ENCODE measurements around the gene ACOT9. TPM values are rescaled to one million over a fixed set of nuclear protein-coding genes. Genes with fewer than 3 reads are reported as not detected.
"Not testable (repeated sequence)": the region's sequence is repeated elsewhere in the genome, so short reads cannot be mapped to it uniquely, and the experiment has no call there.

Gene ACOT9
- total RNA-seq, 1 experiment from 2014 or later: 47.0 TPM

GRCh38 chrX:23776363-23776762 is 33.3 kb upstream of the ACOT9 start:
- Histone ChIP-seq H3K9me3 (ENCODE audit: insufficient read depth, low read depth) (no peaks in the 10 kb centered on the region), H3F3A (ENCODE audit: insufficient read depth, low read depth) (peaks cover 18% of the 10 kb centered on the region), H3K27me3 (ENCODE audit: insufficient read depth, low read depth) (no peaks in the 10 kb centered on the region), H4K20me1 (ENCODE audit: insufficient read depth) (no peaks in the 10 kb centered on the region), H3K36me3 (ENCODE audit: low read depth) (no peaks in the 10 kb centered on the region), H3K27ac (no peak overlapping the region), H3K4me1 (replicated peaks; ENCODE audit: insufficient read depth) (peaks cover 18% of the 10 kb centered on the region), H2AFZ (no peak overlapping the region), H3K79me2 (ENCODE audit: low read depth) (no peaks in the 10 kb centered on the region), H3K9me2 (ENCODE audit: insufficient read depth) (no peaks in the 10 kb centered on the region), H3K4me2 (no peak overlapping the region), H3K4me3 (no peak overlapping the region)
- no TSS peak for BruUV-seq (replicated peaks)
- DNase-seq: no peak
- POLR2A ChIA-PET (ENCODE audit: unreplicated experiment): no interaction called here
- TF ChIP-seq, protein P1, sequence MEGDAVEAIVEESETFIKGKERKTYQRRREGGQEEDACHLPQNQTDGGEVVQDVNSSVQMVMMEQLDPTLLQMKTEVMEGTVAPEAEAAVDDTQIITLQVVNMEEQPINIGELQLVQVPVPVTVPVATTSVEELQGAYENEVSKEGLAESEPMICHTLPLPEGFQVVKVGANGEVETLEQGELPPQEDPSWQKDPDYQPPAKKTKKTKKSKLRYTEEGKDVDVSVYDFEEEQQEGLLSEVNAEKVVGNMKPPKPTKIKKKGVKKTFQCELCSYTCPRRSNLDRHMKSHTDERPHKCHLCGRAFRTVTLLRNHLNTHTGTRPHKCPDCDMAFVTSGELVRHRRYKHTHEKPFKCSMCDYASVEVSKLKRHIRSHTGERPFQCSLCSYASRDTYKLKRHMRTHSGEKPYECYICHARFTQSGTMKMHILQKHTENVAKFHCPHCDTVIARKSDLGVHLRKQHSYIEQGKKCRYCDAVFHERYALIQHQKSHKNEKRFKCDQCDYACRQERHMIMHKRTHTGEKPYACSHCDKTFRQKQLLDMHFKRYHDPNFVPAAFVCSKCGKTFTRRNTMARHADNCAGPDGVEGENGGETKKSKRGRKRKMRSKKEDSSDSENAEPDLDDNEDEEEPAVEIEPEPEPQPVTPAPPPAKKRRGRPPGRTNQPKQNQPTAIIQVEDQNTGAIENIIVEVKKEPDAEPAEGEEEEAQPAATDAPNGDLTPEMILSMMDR (conservative IDR thresholded peaks at IDR 0.05): no peak
- TF ChIP-seq EZH2 (IDR thresholded peaks at IDR 0.05; ENCODE audit: low read depth): no peak
- intact Hi-C loops (cut with micrococcal nuclease; ENCODE audit: unreplicated experiment): no loop called here
- CTCF ChIA-PET: no interaction called here

- no peak for TF ChIP-seq EZH2 (IDR thresholded peaks at IDR 0.05; ENCODE audit: low read depth)
- TF ChIP-seq, protein P1 (conservative IDR thresholded peaks at IDR 0.05): no peak
- Histone ChIP-seq H3K4me3 (no peak overlapping the region), H3K27me3 (ENCODE audit: insufficient read depth, low read depth) (no peaks in the 10 kb centered on the region), H2AFZ (no peak overlapping the region), H3F3A (ENCODE audit: insufficient read depth, low read depth) (peaks cover 1% of the 10 kb centered on the region; the same call in 1 of the 2 replicates), H3K4me2 (no peak overlapping the region), H3K9me2 (ENCODE audit: insufficient read depth) (no peaks in the 10 kb centered on the region), H3K4me1 (replicated peaks; ENCODE audit: insufficient read depth) (0 out of 2 replicates have a peak, but pooled peaks cover 2% of the 10 kb centered on the region), H3K27ac (no peak overlapping the region), H3K79me2 (ENCODE audit: low read depth) (no peaks in the 10 kb centered on the region), H4K20me1 (ENCODE audit: insufficient read depth) (no peaks in the 10 kb centered on the region), H3K9me3 (ENCODE audit: insufficient read depth, low read depth) (no peaks in the 10 kb centered on the region), H3K36me3 (ENCODE audit: low read depth) (no peaks in the 10 kb centered on the region)
- ChIA-PET POLR2A (ENCODE audit: unreplicated experiment) (no interaction called here), CTCF (no interaction called here)
- intact Hi-C loops (cut with micrococcal nuclease; ENCODE audit: unreplicated experiment): no loop called here
- no TSS peak for BruUV-seq (replicated peaks)
- DNase-seq: no peak
Measured at GRCh38 chrX:23773601-23774175, 30.6 kb upstream of the ACOT9 start.

DNA sequence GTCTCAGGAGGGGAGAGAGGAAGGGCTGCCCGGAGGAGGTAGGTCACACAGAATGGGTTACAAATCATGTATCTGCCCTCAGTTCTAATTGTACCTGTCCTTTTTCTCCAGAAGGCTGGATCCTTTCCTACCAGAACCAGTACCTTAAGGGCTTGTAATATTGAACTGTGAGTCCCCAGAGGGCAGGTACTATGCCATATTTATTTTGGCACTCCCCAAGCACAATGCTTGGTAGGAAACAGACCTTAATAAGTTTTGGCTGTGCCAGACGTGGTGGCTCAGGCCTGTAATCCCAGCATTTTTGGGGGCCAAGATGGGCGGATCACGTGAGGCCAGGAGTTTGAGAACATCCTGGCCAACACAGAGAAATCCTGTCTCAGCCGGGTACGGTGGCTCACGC is 28.0 kb upstream of the ACOT9 start:
- intact Hi-C loops (cut with micrococcal nuclease; ENCODE audit: unreplicated experiment); H3K27ac ChIP-seq; H3K4me3 ChIP-seq; CTCF ChIA-PET; POLR2A ChIA-PET (ENCODE audit: unreplicated experiment); H3K27me3 ChIP-seq (ENCODE audit: insufficient read depth, low read depth); BruUV-seq (replicated peaks); DNase-seq; H2AFZ ChIP-seq; H3K36me3 ChIP-seq (ENCODE audit: low read depth); H3K9me3 ChIP-seq (ENCODE audit: insufficient read depth, low read depth); H4K20me1 ChIP-seq (ENCODE audit: insufficient read depth); H3K79me2 ChIP-seq (ENCODE audit: low read depth); H3K4me1 ChIP-seq (replicated peaks; ENCODE audit: insufficient read depth); H3F3A ChIP-seq (ENCODE audit: insufficient read depth, low read depth); H3K4me2 ChIP-seq; H3K9me2 ChIP-seq (ENCODE audit: insufficient read depth): not testable (repeated sequence)

GRCh38 chrX:23770142-23770541 is 27.1 kb upstream of the ACOT9 start:
- no TSS peak for BruUV-seq (replicated peaks)
- no peak overlapping the region for H3K4me3 ChIP-seq
- H3K9me2 ChIP-seq (ENCODE audit: insufficient read depth): no peaks in the 10 kb centered on the region
- no peaks in the 10 kb centered on the region for H4K20me1 ChIP-seq (ENCODE audit: insufficient read depth)
- no peaks in the 10 kb centered on the region for H3K36me3 ChIP-seq (ENCODE audit: low read depth)
- no peak overlapping the region for H3K4me2 ChIP-seq
- H3K27ac ChIP-seq: no peak overlapping the region
- H3K9me3 ChIP-seq (ENCODE audit: insufficient read depth, low read depth): no peaks in the 10 kb centered on the region
- H3K79me2 ChIP-seq (ENCODE audit: low read depth): no peaks in the 10 kb centered on the region
- peaks cover 4% of the 10 kb centered on the region; the same call in 1 of the 2 replicates for H3F3A ChIP-seq (ENCODE audit: insufficient read depth, low read depth)
- POLR2A ChIA-PET (ENCODE audit: unreplicated experiment): no interaction called here
- intact Hi-C loops (cut with micrococcal nuclease; ENCODE audit: unreplicated experiment): no loop called here
- H3K4me1 ChIP-seq (replicated peaks; ENCODE audit: insufficient read depth): no peaks in the 10 kb centered on the region; the same call in 1 of the 2 replicates
- H3K27me3 ChIP-seq (ENCODE audit: insufficient read depth, low read depth): no peaks in the 10 kb centered on the region
- no peak for DNase-seq
- no peak for TF ChIP-seq EZH2 (IDR thresholded peaks at IDR 0.05; ENCODE audit: low read depth)
- TF ChIP-seq, protein P1 (conservative IDR thresholded peaks at IDR 0.05): no peak
- no peak overlapping the region for H2AFZ ChIP-seq
- CTCF ChIA-PET: no interaction called here
